ENCODE results near the gene RNASEH2B. TPM values are rescaled to one million over a fixed set of nuclear protein-coding genes. Genes with fewer than 3 reads are reported as not detected.

The RNASEH2B gene
- total RNA-seq, 2 experiments from 2014 or later: 108 to 126 TPM

GRCh38 chr13:50928102-50928501 lies 18.5 kb downstream of the RNASEH2B start:
- no peak overlapping the region for H3K27ac Mint-ChIP-seq
- H3K27me3 Mint-ChIP-seq: no peaks in the 10 kb centered on the region
- peaks cover 63% of the 10 kb centered on the region for H3K36me3 Mint-ChIP-seq
- peaks cover 9% of the 10 kb centered on the region for H3K4me1 Mint-ChIP-seq
- CTCF ChIA-PET: interaction anchor here (1.6 kb wide), 1 partner anchor 33 kb away, joined by 3 read pairs; no protein-coding TSS in a partner anchor
- no peak for DNase-seq
- H3K4me3 Mint-ChIP-seq: no peak overlapping the region
- H3K9me3 Mint-ChIP-seq (ENCODE audit: low read depth): peaks cover 12% of the 10 kb centered on the region
- ATAC-seq: no peak

- ATAC-seq: no peak
- peaks cover 9% of the 10 kb centered on the region for H3K4me1 Mint-ChIP-seq
- peaks cover 4% of the 10 kb centered on the region for H3K9me3 Mint-ChIP-seq (ENCODE audit: low read depth)
- CTCF ChIA-PET: interaction anchor here (0.9 kb wide), 1 partner anchor 452 kb away, joined by 3 read pairs; no protein-coding TSS in a partner anchor
- H3K27ac Mint-ChIP-seq: no peak overlapping the region
- H3K4me3 Mint-ChIP-seq: no peak overlapping the region
- no peaks in the 10 kb centered on the region for H3K27me3 Mint-ChIP-seq
- DNase-seq: no peak
- H3K36me3 Mint-ChIP-seq: peaks cover 60% of the 10 kb centered on the region
These were observed 19.3 kb downstream of the RNASEH2B start for GRCh38 chr13:50928659-50929462.

GRCh38 chr13:50932091-50932490 lies 22.5 kb downstream of the RNASEH2B start:
- Mint-ChIP-seq H3K4me3 (no peak overlapping the region), H3K9me3 (ENCODE audit: low read depth) (peaks cover 2% of the 10 kb centered on the region), H3K27ac (no peak overlapping the region), H3K36me3 (peaks cover 70% of the 10 kb centered on the region), H3K4me1 (peaks cover 6% of the 10 kb centered on the region), H3K27me3 (no peaks in the 10 kb centered on the region)
- ATAC-seq (no peak), DNase-seq (no peak)
- CTCF ChIA-PET: no interaction called here

GRCh38 chr13:50934735-50935435 lies 25.3 kb downstream of the RNASEH2B start:
- no peak overlapping the region for H3K4me3 Mint-ChIP-seq
- H3K27me3 Mint-ChIP-seq: no peaks in the 10 kb centered on the region
- ATAC-seq: no peak
- CTCF ChIA-PET: no interaction called here
- DNase-seq: no peak
- peaks cover 82% of the 10 kb centered on the region for H3K36me3 Mint-ChIP-seq
- peaks cover 4% of the 10 kb centered on the region for H3K9me3 Mint-ChIP-seq (ENCODE audit: low read depth)
- no peaks in the 10 kb centered on the region for H3K4me1 Mint-ChIP-seq
- no peak overlapping the region for H3K27ac Mint-ChIP-seq

- Mint-ChIP-seq H3K27ac (no peak overlapping the region), H3K4me3 (no peak overlapping the region), H3K9me3 (ENCODE audit: low read depth) (peaks cover 4% of the 10 kb centered on the region), H3K27me3 (no peaks in the 10 kb centered on the region), H3K4me1 (peaks cover 5% of the 10 kb centered on the region), H3K36me3 (peaks cover 80% of the 10 kb centered on the region)
- CTCF ChIA-PET: interaction anchor here (1.4 kb wide), 1 partner anchor 1000 kb away, joined by 3 read pairs; the partner anchor contains the start of gene SPRYD7
- no peak for ATAC-seq
- no peak for DNase-seq
These were observed 27.1 kb downstream of the RNASEH2B start for GRCh38 chr13:50936679-50937078.

GRCh38 chr13:50940509-50940908 lies 30.9 kb downstream of the RNASEH2B start:
- peaks cover 3% of the 10 kb centered on the region for H3K9me3 Mint-ChIP-seq (ENCODE audit: low read depth)
- ATAC-seq (no peak), DNase-seq (no peak)
- no peak overlapping the region for H3K4me3 Mint-ChIP-seq
- CTCF ChIA-PET: no interaction called here
- H3K27me3 Mint-ChIP-seq: no peaks in the 10 kb centered on the region
- H3K27ac Mint-ChIP-seq: no peak overlapping the region
- H3K36me3 Mint-ChIP-seq: peaks cover 76% of the 10 kb centered on the region
- H3K4me1 Mint-ChIP-seq: peaks cover 7% of the 10 kb centered on the region

- ATAC-seq (no peak), DNase-seq (no peak)
- Mint-ChIP-seq H3K4me3 (no peak overlapping the region), H3K4me1 (peaks cover 7% of the 10 kb centered on the region), H3K36me3 (peaks cover 73% of the 10 kb centered on the region), H3K27ac (no peak overlapping the region), H3K9me3 (ENCODE audit: low read depth) (peaks cover 2% of the 10 kb centered on the region), H3K27me3 (no peaks in the 10 kb centered on the region)
- CTCF ChIA-PET: no interaction called here
These were observed 31.6 kb downstream of the RNASEH2B start for GRCh38 chr13:50941146-50941545.

GRCh38 chr13:50942630-50943311 lies 33.2 kb downstream of the RNASEH2B start:
- Mint-ChIP-seq H3K27me3 (no peaks in the 10 kb centered on the region), H3K36me3 (peaks cover 68% of the 10 kb centered on the region), H3K27ac (no peak overlapping the region), H3K9me3 (ENCODE audit: low read depth) (peaks cover under 1% of the 10 kb centered on the region), H3K4me3 (no peak overlapping the region), H3K4me1 (peaks cover 7% of the 10 kb centered on the region)
- DNase-seq (no peak), ATAC-seq (no peak)
- CTCF ChIA-PET: no interaction called here

- H3K4me3 Mint-ChIP-seq: no peak overlapping the region
- ATAC-seq (no peak), DNase-seq (no peak)
- no peaks in the 10 kb centered on the region for H3K27me3 Mint-ChIP-seq
- H3K27ac Mint-ChIP-seq: no peak overlapping the region
- H3K4me1 Mint-ChIP-seq: peaks cover 7% of the 10 kb centered on the region
- H3K9me3 Mint-ChIP-seq (ENCODE audit: low read depth): no peaks in the 10 kb centered on the region
- CTCF ChIA-PET: no interaction called here
- H3K36me3 Mint-ChIP-seq: peaks cover 70% of the 10 kb centered on the region
These were observed 36.1 kb downstream of the RNASEH2B start for GRCh38 chr13:50945669-50946068.

- no peak overlapping the region for H3K27ac Mint-ChIP-seq
- H3K4me1 Mint-ChIP-seq: no peaks in the 10 kb centered on the region
- H3K4me3 Mint-ChIP-seq: no peak overlapping the region
- no peak for ATAC-seq
- H3K27me3 Mint-ChIP-seq: no peaks in the 10 kb centered on the region
- CTCF ChIA-PET: no interaction called here
- no peak for DNase-seq
- peaks cover 66% of the 10 kb centered on the region for H3K36me3 Mint-ChIP-seq
- H3K9me3 Mint-ChIP-seq (ENCODE audit: low read depth): no peaks in the 10 kb centered on the region
These were observed 39.0 kb downstream of the RNASEH2B start for GRCh38 chr13:50948601-50949000.

GRCh38 chr13:50950849-50951248 lies 41.3 kb downstream of the RNASEH2B start:
- H3K36me3 Mint-ChIP-seq: peaks cover 57% of the 10 kb centered on the region
- no peaks in the 10 kb centered on the region for H3K27me3 Mint-ChIP-seq
- CTCF ChIA-PET: no interaction called here

GRCh38 chr13:50951366-50951765 lies 41.8 kb downstream of the RNASEH2B start:
- CTCF ChIA-PET: interaction anchor here (1.2 kb wide), 1 partner anchor 118 kb away, joined by 4 read pairs; no protein-coding TSS in a partner anchor
- Mint-ChIP-seq H3K4me1 (no peaks in the 10 kb centered on the region), H3K36me3 (peaks cover 59% of the 10 kb centered on the region), H3K4me3 (no peak overlapping the region), H3K9me3 (ENCODE audit: low read depth) (no peaks in the 10 kb centered on the region), H3K27me3 (no peaks in the 10 kb centered on the region), H3K27ac (no peak overlapping the region)
- DNase-seq (no peak), ATAC-seq (no peak)

More at GRCh38 chr13:50950849-50951248, 41.3 kb downstream of the RNASEH2B start:
- Mint-ChIP-seq H3K4me1 (no peaks in the 10 kb centered on the region), H3K27ac (no peak overlapping the region), H3K4me3 (no peak overlapping the region), H3K9me3 (ENCODE audit: low read depth) (no peaks in the 10 kb centered on the region)
- no peak for ATAC-seq
- DNase-seq: no peak

GRCh38 chr13:50955241-50955640 lies 45.6 kb downstream of the RNASEH2B start:
- CTCF ChIA-PET: no interaction called here
- Mint-ChIP-seq H3K9me3 (ENCODE audit: low read depth) (no peaks in the 10 kb centered on the region), H3K27ac (no peak overlapping the region), H3K4me3 (no peak overlapping the region), H3K4me1 (peaks cover 3% of the 10 kb centered on the region), H3K36me3 (peaks cover 51% of the 10 kb centered on the region), H3K27me3 (no peaks in the 10 kb centered on the region)
- no peak for ATAC-seq
- DNase-seq: no peak
